ENCODE data around the gene NFIC.
"Not testable (repeated sequence)": the region's sequence is repeated elsewhere in the genome, so short reads cannot be mapped to it uniquely, and the experiment has no call there.

NFIC gene

DNA sequence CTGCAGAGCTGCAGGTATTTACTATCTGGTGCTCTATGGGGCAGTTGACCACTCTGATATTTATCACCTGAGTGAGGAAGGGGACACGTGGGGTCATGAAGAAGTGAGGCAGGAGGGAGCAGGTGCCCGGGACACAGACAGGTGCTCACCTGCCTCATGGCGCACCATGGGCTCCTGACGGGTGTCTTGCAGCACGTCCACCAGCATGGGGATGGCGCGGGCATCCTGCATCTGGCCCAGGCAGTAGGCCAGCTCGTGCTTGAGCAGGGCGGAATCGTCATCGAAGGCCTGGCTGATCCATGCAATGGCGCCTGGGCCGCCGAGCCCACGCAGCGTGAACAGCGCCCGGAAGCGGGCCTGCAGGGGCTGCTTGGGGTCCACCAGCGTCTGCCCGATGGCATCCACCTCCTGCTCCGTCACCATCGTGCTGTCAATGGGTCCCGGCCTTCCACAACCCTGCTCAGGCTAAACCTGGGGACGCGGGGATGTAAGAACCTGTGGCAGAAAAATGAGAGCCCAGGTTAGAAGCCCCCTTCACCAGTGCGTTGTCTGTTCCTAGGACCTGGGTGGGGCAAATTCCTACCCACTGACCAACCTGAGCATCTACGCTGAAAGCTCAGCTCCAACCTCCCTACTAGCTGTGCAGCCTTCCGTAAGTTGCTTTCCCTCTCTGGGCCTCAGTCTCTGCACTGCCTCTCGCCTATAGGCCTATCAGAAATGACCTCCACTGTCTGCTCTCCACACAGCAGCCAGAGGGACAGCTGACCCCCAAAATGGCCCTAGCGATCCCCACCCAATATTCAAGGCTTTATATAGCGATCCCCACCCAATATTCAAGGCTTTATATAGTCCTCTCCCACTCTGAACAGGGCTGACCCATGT is 130.2 kb downstream of the NFIC start:
- no peak for DNase-seq

DNA sequence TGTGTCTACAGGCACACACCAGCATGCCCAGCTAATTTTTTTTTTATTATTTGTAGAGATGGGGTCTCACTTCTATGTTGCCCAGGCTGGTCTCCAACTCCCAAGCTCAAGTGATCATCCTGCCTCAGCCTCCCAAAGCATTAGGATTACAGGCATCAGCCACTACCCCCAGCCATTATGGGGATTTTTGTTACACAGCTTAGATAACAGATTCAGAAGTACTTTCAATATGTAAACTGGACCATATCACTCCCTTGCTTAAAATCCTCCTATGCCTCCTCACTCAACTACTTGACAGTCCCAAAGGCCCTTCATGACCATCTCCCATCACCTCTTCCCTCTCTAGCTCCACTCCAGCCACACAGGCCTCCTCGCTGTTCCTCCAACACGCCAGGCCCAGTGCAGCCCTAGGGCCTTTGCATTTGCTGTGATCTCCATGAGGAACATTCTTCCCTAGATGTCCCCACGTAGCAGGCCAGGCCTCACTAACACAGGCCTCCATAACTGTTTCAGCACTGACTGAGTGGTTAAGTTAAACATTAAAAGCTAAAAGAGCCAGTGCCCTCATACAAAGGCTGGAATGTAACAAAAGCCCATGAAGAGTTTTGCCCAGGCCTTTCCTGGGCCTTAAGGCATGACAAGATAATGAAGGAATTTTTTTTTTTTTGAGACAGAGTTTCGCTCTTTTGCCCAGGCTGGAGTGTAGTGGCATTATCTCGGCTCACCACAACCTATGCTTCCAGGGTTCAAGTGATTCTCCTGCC is 131.6 kb downstream of the NFIC start:
- DNase-seq: no peak

DNA sequence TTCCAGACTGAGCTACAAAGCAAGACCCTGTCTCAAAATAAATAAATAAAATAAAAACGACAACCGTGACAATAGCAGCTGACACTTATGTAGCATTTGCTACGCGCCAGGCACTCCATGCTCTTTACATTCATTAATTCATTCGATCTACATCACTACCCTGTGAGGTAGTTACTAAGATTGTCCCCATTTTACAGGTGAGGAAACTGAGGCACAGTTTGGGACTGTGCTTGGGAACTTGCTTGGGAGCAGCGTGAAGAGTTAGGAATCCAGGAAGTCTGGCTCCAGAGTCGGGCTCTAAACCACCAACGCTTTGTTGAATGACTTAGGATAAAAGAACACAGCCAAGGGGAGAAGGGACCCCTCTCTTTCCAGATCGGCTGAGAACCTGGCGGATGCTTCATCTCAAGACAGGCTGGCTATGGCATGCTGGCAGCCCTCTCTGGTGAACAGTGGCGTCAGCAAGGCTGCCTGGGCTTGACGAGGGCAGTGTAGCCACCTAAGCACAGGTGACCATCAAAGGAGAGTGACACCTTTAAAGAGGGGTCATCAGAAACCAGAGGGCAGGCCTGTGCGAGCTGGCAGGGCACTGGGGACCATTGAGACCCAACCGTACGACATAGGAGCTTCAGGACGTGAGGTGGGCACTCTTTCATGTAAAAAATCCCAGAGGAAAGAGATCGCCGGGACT is 133.5 kb downstream of the NFIC start:
- DNase-seq: no peak

DNA sequence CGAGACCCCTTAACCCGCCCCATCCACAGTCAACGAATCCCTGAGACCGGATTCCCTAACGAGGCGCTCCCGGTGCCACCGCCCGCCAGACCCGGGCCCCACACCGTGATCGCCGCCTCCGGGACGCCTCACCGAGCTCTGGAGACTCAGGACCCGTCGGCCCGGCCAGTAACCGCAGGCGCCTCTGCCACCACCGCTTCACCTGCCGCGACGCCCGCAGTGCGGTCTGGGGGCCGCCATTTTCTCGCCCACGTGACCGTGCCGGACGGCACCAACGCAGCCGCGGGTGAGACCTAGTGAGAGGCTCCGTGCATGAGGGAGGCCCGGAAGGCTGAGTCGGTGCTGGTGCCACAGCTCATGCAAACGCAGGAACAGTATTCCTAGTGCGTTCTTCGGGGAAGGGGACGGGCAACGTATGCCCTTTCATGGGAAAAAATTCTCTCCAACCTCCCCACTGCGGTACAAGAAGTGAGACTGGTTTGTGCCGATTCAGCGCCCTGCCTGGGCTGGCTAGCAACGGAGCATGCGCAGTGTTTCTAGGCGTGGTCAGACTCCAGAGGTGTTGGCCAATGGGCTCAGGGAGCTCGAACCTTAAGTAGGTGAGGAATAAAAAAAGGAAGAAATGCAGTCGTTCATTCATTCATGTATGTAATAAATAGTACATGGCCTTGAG is 134.2 kb downstream of the NFIC start, which contains the start of gene DOHH:
Gene DOHH, minus strand, starts transcription at position 246 of the 673 bp plus-strand sequence. CDS start 3,860 bp downstream, outside the sequence.
- peak; percentile 96 for DNase-seq

DNA sequence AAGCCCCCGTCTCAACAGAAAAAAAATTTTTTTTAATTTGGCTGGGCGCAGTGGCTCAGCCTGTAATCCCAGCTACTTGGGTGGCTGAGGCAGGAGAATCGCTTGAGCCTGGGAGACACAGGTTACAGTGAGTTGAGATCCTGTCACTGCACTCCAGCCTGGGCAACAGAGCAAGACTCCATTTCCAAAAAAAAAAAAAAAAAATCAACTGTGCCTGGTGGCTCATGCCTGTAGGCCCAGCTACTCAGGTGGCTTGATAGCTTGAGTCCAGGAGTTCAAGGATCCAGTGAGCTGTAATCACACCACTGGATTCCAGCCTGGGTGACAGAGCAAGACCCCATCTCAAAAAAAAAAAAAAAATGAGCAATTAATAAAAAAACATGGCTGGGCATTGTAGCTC is 135.4 kb downstream of the NFIC start:
- DNase-seq: no peak

DNA sequence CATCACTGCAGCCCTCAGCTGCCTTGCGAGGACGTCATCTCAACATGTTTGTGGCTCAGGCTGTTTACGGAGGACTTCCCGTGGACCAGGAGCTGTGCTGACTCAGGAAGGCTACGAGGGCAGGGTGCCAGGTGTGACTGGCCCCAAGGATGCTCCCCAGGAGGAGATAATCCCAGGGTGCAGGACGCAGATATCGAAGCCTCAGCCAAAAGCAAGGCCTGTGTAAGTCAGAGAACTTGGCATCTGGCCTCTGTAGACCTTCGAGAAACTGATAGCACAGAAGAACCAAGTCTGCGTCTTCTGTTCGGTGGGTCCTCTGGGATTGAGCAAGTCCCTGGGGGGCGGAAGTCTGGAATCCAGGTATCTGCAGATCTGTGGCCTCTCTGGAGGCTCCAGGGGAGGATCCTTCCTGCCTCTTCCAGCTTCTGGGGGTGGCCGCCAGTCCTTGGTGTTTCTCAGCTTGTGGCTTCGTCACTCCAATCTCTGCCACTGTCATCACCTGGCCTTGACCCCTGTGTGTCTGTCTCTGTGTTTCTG is 136.7 kb downstream of the NFIC start:
- DNase-seq: no peak

DNA sequence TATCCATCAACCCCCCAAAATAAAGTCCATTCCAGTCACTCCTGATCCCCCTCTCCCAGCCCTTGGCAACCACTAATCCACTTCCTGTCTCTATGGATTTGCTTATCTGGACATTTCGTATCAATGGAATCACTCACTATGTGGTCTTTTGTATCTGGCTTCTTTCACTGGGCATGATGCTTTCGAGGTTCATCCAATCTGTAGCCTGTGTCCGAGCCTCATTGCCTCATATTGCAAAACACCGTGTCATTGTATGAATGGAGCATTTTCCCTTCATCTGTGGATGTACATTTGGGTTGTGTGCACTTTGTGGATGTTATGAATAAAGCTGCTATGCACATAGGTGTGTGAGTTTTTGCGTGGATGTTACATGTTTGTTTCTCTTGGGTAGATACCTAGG is 138.4 kb downstream of the NFIC start:
- DNase-seq: no peak

DNA sequence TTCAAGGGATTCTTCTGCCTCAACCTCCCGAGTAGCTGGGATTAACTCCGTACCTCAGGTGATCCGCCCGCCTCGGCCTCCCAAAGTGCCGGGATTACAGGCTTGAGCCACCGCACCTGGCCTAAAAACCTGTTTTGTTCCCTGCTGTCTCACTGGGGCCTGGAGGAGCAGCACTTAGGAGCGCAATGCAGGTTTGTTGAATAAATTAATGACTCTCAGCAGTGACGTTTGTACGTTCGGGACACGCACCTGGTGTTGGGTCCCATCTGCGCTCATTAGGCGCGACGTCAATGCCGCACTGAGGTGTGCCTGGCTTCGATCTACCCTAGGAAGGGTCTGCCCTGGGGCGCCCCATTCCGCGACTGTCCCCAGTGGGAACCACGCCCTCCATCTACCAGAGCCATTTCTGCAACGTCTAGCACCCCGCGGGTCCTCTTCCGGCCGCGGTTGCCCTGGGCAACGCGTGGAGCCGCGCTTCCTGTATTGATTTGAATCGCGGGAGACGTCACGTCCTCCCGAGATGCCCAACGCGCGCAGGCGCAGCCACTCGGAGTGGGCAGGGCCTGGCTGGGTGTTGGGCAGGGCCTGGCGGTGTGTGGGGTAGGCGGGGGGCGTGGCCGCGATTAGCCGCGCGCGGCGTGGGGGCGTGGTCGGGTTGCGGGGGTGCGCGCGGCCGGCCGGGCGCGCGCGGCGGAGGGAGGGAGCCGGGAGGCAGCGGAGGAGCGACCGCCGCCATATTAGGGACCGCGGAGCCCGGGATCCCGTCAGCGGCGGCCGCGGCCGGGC is 139.4 kb downstream of the NFIC start, which contains the start of gene FZR1:
Gene FZR1, plus strand, starts transcription at position 714 of the 786 bp plus-strand sequence. CDS start 16,679 bp downstream, outside the sequence.
- DNase-seq: peak; percentile 99 to 100

DNA sequence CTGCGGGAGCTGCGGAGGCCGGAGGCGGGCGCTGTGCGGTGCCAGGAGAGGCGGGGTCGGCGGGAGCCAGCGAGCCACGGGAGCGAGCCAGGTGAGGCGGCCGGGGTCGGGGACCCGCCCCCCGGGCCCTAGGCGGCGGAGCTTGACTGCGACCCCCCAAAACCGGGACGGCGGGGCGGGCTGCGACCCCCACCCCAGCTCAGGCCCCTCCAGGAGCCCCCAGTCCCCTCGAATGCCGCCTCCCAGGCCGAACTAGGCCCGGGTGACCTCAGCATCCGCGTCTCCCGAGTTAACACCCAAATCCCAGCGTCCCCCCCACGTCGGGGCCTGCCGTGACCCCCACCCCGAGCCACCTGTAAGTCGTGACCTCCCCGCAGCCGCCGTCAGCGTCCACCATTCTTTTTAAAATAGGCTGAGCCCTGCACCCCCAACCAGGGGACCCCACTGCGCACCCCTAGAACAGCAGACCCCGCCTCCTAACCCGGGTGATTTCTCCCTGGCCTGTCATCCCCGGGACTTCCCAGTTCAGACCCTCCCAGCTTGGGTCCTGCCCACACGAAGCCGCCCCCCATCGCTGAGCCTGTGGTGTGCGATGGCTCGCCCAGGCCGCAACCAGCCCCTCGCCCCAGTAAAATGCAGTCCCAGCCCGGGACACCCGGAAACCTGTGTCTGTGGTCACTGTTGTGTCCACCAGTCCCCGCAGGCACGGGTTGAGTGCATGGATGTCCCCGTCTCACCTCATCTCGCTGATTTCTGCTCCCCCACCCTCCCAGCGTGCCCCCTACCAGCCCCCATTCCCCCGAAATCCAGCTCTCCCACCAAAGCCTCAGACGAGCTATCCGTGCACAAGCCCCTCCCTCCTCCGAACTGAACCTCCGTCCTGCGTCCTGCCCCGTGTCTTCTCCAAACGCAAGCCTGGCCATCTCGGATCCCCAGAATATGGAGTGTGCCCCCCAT is 140.3 kb downstream of the NFIC start:
- DNase-seq: peak; percentile 33 to 40

DNA sequence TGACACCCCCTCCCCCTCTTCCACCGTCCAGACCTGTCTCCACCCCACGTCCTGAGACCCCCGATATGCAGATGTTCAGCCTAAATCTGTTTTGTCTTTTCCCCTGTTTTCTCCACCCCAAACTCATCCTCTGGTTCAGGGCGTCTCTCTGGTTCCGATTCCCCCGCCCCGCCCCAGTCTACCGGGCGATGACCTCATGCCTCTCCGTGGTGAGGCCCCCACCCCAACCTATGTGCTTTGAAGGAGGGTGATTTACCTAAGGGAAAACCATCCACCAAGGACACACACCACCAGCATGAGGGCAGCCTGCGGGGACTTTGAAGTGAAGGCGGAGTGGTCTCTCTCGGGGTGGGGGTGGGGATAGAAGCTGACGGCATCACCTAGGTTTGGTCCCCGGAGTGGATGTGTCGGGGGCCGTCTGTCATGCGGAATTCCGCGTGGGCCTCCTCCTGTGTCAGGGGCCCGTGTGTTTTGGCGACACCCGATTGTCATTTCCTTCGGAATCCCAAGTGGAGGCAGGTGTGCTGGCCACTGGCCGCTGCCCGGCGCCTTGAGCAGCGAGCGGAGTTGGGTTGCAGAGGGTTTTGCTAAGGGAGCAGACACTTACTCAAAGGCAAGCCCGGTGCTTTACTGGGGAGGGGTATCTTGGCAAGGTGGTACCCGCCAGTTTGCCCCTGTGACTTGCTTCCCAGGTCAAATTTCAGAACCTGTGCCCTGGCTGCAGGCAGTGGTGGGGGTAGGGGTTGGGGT is 141.2 kb downstream of the NFIC start:
- DNase-seq: peak; percentile 48 to 51

DNA sequence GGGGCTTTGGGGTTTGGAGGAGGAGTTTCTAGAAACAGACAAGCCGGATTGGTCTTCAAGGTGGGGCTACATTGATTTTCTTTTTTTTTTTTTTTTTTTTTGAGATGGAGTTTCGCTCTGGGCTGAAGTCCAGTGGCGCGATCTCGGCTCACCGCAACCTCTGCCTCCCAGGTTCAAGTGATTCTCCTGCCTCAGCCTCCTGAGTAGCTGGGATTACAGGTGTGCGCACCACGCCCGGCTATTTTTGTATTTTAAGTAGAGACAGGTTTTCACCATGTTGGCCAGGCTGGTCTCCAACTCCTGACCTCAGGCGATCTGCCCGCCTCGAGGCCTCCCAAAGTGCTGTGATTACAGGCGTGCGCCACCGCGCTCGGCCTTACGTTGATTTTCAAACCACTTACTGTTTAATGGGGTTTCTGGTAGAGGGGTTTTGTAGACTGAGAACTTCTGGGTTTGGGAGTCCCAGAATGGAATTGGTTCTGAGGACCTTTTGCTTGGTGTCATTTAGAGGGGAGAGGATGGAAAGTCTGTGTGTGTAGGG is 141.8 kb downstream of the NFIC start:
- DNase-seq: not testable (repeated sequence)

DNA sequence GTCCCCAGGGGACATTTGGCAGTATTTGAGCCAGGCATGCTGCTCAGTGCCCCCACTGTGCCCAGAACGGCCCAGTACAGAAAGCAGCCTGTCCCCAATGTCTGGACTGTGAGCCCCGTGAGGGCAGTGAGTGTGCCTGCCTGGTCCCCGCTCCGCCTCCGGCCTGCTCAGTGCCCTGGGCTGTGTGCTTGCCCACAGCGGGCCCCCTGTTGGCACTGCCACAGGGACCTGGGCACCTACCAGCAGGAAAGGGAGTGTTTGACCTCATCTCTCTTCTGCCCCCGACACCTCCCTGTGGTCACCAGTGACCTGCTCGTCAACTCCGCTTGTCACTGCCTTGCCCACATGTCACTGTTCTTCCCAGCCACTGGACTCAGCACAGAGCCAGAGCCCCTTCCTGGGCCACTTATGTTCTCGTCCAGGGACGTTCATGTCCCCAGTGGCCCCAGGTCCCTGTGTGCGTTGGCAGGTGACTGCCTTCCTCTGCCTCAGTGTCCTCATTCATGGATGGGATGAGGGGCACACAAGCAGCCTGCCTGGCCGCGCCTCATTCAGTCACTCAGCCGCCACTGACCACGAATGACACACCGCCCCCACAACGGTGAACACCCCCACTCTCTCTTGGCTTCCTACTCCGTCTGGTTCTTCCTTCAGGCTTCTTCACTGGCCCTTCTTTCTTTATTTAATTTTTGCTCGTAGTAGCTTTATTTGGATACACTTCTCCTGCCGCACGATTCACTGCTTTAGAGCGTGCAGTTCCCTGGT is 142.6 kb downstream of the NFIC start:
- peak in 1 of 2 donors; percentile 16 for DNase-seq

DNA sequence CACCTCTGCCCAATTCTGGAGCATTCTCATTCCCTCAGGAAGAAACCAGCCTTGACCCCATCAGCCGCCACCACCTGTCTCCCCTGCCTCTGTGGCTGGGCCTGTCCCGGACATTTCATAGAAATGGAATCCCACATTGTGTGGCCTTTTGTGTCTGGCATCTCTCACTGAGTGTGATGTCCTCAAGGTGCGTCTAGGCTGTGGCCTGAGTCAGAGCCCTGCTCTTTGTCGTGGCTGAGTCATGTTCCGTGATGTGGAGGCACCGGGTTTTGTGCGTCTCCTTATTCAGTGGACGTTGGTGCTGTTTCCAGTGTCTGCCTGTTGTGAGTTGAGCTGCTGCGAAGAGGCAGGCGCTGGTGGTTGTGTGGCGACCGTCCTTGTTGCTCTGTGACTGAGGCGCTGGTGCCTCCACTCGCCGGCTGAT is 143.2 kb downstream of the NFIC start:
- DNase-seq: peak; percentile 38 to 55

DNA sequence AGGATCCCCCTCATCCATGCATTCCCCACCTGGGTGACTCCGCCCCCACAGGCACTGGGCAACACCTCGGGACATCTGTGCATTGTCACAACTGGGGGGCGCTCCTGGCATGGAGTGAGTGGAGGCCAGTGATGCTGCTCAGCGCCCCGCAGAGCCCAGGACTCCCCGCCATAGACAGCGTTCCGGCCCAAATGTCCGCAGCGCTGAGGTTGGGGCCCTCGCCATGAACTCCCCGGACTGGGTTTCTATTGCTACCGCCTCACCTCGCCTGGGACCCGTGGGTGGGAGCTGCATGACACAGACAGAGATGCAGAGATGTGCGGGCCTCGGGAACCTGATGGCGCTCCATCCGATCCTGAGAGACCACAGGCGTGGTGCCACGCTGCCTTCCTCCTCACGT is 144.3 kb downstream of the NFIC start:
- no peak for DNase-seq

DNA sequence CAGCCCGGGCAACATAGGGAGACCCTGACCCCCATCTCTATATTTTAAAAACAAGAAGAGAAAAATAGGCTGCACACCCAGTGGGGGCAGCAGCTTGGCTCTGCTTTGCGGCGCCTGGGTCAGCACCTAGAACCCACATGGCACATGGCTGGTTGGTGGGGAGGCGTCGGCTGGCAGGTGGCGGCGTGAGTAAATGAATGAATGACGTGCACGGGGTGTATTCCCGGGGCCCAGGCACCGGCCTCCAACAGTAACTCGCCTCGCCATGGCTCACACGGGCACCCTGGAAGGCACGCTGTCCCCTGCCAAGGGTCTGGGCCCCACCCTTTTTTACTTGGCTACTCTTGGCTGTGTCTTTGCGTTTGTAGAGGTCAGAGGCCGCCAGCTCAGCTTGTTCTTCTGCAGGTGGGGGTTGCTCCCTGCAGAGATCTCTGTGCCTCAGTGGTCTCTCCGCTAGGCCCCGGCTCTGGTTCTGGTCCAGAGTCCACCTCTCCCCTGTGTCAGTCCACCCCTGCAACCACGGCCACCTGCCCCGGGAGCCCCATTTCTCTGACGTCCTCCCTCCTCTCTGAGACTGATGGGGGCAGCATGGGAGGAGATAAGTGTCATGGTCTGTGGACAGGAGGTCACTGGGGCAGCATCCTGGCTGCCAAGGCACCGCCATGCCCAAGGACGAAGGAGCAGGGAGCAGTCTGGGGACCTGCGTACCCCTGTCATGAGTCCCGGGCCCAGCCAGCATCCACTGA is 145.3 kb downstream of the NFIC start:
- no peak for DNase-seq

DNA sequence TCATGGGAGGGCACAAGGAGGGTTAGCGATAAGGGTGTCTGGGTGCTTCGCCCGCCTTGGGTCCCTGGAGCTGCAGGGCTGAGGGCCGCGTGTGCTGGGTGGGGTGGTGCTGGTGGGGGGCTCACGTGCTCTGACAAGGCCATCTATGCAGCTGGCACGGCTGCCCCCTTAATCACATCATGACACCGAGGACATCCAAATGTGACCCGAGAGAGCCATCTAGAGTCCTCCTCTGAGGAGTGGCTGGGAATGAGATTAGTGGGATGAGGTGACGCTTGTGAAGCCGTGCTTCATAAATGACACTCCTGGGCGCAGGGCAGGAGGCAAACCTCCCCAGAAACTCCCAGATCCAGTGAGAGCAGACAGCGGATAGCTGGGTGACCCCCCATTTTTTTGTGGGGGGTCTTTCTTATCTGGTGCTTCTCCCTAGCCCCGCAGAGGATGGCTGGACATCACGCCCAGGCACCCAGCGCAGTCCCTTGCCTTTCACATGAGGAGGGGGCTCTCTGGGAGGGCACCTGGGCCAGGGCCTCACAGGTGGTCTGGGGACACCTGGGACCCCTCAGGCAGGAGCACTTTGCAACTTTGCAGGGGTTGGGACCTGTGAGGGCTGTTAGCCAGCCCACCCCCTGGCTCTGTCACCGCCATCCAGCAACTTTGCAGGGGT is 146.3 kb downstream of the NFIC start:
- DNase-seq: no peak
